Aorta (tissue), 5 donors: Measurements from ENCODE around the gene LRRFIP1. TPM values are rescaled to one million over a fixed set of nuclear protein-coding genes. Genes with fewer than 3 reads are reported as not detected.
"Not testable (repeated sequence)": the region's sequence is repeated elsewhere in the genome, so short reads cannot be mapped to it uniquely, and the experiment has no call there.

Experiments used
- ATAC-seq: fragments of 200-7000 bp; cut with Tn5 transposase; one replicate; pipeline ENCODE4 v1.9.1; 2022; ENCODE audit warnings: moderate library complexity; ENCODE audit not compliant: low FRiP score
- DNase-seq, 2 donors: peaks; one replicate each; pipeline ENCODE4 v3.0.0-alpha.2; 2020
- H3K27ac ChIP-seq, 2 donors: one replicate each; pipeline ENCODE4 v1.5.1; 2013; ENCODE audit warnings: low read length in 2 of 2, mild to moderate bottlenecking in 2 of 2, moderate library complexity in 2 of 2, control low read depth in 1 of 2, inconsistent platforms in 1 of 2, low read depth in 1 of 2
- H3K27me3 ChIP-seq, 2 donors: one replicate each; pipeline ENCODE4 v1.6.1; 2013; ENCODE audit warnings: control low read depth in 1 of 2, low read length in 1 of 2, mild to moderate bottlenecking in 1 of 2, moderate library complexity in 1 of 2; ENCODE audit not compliant: insufficient read depth in 2 of 2, control insufficient read depth in 1 of 2
- H3K36me3 ChIP-seq, 2 donors: one replicate each; pipeline ENCODE4 v1.6.1; 2013; ENCODE audit warnings: control low read depth in 1 of 2, low read length in 1 of 2, mild to moderate bottlenecking in 1 of 2; ENCODE audit not compliant: insufficient read depth in 2 of 2, control insufficient read depth in 1 of 2
- H3K4me1 ChIP-seq, 2 donors: one replicate each; pipeline ENCODE4 v1.6.1; 2013; ENCODE audit warnings: low read length in 2 of 2, control low read depth in 1 of 2, mild to moderate bottlenecking in 1 of 2, moderate library complexity in 1 of 2; ENCODE audit not compliant: insufficient read depth in 2 of 2, control insufficient read depth in 1 of 2
- H3K4me3 ChIP-seq, 2 donors: one replicate each; pipeline ENCODE4 v1.5.1; 2013; ENCODE audit warnings: low read length in 2 of 2, control low read depth in 1 of 2, mild to moderate bottlenecking in 1 of 2
- H3K9me3 ChIP-seq: one replicate; pipeline ENCODE4 v1.6.1; 2013; ENCODE audit warnings: mild to moderate bottlenecking, low read length; ENCODE audit not compliant: control insufficient read depth
- WGBS, 2 donors: extraction: QIAGEN DNeasy Blood & Tissue Kit; methylation state at CpG; one replicate each; pipeline ENCODE4 v1.1.7; 2013; 5-methylcytosine and 5-hydroxymethylcytosine counted together
- intact Hi-C, 2 donors: fragments of 100-400 bp; cut with DNase I; formaldehyde crosslinking; loops; one replicate each; pipeline versions ENCODE4 v1.14.2 to v1.15.0; 2022
- polyA plus RNA-seq, 2 donors: library from polyadenylated mRNA; stranded (reverse); fragments of 200-250 nt; gene quantifications; one replicate each; pipeline ENCODE4 v1.2.3, GENCODE V29; 2013
- total RNA-seq, 2 donors: library from RNA; stranded (reverse); fragmentation: NEBNext Ultra II Directional; extraction: Animal tissue kit (Norgen Biotek cat#: 25700); gene quantifications; one replicate each; pipeline ENCODE4 v1.2.1, GENCODE V29; 2021
- donor health status: healthy with polysubstance abuse.
- donor health status: Bipolar disorder and iron deficiency.
- donor health status: DM: no; HTN: no; CAD: no.
- donor health status: DM: no; HTN: no; CAD: no.
- donor health status: DM: yes; HTN: yes; CAD: no.

Gene LRRFIP1
- total and polyA plus RNA-seq, 4 donors, result 100 to 348 (median 169) TPM

DNA sequence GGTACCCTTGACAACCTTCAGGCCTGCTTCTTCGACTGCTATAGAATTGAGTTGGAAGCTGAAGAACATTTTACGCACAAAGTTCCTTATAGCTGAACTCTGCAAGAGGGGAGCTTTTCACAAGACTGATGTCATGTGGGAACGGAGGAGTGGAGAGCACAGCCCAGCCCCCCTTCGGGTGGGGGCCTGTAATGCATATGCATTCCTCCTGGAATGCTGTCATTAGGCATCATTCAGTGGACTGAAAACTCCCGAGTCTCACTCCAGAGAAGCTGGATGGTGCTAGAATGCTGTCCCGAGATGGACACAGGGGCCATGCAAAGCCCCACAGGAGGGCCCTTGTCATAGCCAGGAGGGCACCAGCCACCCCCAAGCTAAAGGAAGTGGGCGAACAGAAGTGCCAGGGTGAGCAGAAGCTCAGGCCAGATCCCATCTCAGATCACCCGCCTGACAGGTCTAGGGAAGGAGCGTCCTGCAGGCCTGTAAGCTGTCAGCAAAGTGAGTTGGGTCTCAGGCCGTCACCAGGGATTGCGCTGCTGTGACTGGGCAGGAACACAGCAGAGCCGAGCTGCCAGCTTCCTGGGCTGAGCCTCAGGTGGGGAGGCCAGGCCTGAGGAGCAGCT lies 127.3 kb downstream of the LRRFIP1 start:
- no peaks in the 10 kb centered on the region for H3K9me3 ChIP-seq
- H3K27ac ChIP-seq, result no peak overlapping the region
- no peak for ATAC-seq
- WGBS, 2 donors, result 81 to 82% methylated on average over 11 to 12 of the region's 12 CpGs
- H3K4me3 ChIP-seq, result no peak overlapping the region
- no peaks in the 10 kb centered on the region for H3K27me3 ChIP-seq
- H3K4me1 ChIP-seq, result no peaks in the 10 kb centered on the region
- intact Hi-C loops, result no loop called here
- DNase-seq, result no peak
- peaks cover 10 to 25% of the 10 kb centered on the region in 2 donors for H3K36me3 ChIP-seq

DNA sequence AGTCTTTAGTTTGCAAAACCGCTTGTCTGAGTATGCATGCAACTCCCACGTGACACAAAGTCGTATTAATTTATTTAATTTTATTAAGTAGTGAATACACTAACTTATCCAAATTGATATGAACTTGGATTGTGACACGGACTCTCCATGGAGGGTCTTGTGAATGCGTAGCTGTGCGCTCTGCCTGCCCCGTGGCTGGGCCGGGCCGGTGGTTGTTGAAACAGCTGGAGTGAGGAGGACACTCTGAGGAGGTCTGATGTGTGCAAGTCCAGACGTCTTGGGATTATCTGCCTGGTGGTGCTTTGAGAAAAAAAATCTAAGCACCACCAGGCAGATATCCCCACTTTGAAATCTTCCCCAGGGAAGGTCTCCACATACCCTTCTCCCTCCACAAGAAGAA lies 130.2 kb downstream of the LRRFIP1 start:
- H3K27me3 ChIP-seq, result no peaks in the 10 kb centered on the region
- 84 to 86% methylated on average over 10 of the region's 10 CpGs for WGBS, 2 donors
- no peaks in the 10 kb centered on the region for H3K9me3 ChIP-seq
- no peak for ATAC-seq
- intact Hi-C loops, result no loop called here
- H3K27ac ChIP-seq, result no peak overlapping the region
- H3K4me1 ChIP-seq, result no peaks in the 10 kb centered on the region
- no peak overlapping the region for H3K4me3 ChIP-seq
- H3K36me3 ChIP-seq, result peaks cover 10 to 21% of the 10 kb centered on the region in 2 donors
- DNase-seq, result no peak

DNA sequence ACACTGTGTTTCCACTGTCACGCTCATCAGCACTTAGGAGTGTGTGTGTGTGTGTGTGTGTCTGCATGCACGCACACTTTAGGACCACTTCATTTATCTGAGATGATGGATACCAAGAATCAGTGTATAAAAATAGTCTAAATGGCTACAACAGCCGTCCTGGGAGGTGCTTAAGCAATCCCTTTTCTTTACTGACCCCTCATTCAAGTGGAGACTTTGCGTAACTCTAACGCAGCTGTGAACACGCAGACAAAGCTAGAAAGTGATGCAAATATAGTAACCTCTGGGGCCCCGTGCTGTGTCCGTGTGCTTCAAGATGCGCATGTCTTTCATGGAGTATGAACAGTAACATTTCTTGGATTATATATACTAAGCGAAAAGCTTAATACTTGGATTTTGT lies 130.8 kb downstream of the LRRFIP1 start:
- H3K27me3 ChIP-seq, result no peaks in the 10 kb centered on the region
- no peaks in the 10 kb centered on the region for H3K9me3 ChIP-seq
- DNase-seq (peak in 1 of 2 donors; percentile 20), ATAC-seq (no peak)
- intact Hi-C loops, result no loop called here
- WGBS, 2 donors, result 88 to 89% methylated on average over 10 of the region's 10 CpGs
- H3K27ac ChIP-seq, result no peak overlapping the region
- H3K4me1 ChIP-seq, result no peaks in the 10 kb centered on the region
- H3K4me3 ChIP-seq, result no peak overlapping the region
- H3K36me3 ChIP-seq, result peaks cover 10 to 22% of the 10 kb centered on the region in 2 donors

DNA sequence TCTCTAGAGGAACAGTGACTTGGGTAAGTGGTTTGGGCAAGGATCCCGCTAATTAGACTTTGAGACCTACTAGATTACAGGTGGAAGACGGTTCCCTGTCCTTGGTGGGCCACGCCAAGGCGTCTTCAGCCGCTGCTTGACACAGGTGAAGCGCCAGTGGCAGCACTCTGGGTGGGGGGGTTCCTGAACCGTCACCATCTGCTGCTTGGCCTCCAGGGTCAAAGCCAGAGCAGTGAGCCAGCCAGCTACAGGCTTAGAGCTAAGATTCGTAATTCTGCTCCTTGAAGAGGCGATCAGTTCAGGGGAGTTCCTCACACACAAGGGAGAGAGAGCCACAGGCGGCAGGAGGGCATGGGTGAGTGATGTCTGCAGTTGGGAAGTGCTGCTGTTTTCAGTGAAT lies 131.8 kb downstream of the LRRFIP1 start:
- intact Hi-C loops, result no loop called here
- WGBS, 2 donors, result 85 to 92% methylated on average over 10 of the region's 10 CpGs
- no peaks in the 10 kb centered on the region for H3K27me3 ChIP-seq
- ATAC-seq (no peak), DNase-seq (peak in 1 of 2 donors; percentile 46)
- no peak overlapping the region for H3K27ac ChIP-seq
- no peaks in the 10 kb centered on the region for H3K9me3 ChIP-seq
- H3K4me3 ChIP-seq, result no peak overlapping the region
- H3K4me1 ChIP-seq, result no peaks in the 10 kb centered on the region
- peaks cover 10 to 22% of the 10 kb centered on the region in 2 donors for H3K36me3 ChIP-seq

DNA sequence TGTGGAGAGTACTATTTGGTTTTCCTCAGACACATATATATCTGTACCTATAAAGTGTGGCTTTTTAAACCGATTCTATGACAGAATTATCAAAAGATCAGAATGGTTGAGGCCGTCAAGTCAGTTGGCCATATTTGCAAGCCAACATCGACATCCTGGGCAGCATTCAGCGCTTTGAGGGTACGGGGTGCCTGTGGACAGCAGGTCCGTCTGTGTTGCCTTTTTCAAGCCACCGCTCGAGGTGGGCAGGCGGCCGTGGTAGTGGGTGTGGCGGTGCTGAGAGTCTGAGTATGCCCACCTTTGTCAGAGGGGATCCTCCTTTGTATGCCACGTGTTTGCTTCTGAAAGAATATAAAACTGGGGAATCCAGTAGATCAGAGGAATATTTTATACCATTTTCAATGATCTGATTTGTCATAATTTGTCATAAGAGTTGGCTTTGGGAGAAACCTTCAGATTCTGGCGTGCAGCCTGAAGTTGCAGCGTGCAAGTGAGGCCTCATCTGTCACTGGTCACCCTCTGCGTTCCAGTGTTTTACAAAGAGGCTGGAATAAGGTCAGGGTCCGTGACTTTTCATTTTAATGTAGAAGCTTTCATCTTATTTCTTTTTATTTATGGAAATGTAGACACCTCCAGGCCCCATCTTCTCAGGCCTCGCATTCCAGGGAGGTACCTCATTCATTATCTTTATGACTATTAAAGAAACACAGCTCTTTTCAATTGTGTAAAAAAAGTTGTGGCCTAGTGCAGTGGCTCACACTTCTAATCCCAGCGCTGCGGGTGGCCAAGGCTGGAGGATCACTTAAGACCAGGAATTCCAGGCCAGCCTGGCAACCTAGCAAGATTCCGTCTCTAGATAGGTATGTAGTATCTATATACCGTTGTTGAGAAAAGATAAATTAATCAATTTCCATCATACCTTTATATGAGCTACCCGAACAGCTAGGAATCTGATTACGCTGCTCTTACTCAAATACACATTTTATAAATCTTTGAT lies 133.4 kb downstream of the LRRFIP1 start:
- no peaks in the 10 kb centered on the region for H3K9me3 ChIP-seq
- intact Hi-C loops, result no loop called here

DNA sequence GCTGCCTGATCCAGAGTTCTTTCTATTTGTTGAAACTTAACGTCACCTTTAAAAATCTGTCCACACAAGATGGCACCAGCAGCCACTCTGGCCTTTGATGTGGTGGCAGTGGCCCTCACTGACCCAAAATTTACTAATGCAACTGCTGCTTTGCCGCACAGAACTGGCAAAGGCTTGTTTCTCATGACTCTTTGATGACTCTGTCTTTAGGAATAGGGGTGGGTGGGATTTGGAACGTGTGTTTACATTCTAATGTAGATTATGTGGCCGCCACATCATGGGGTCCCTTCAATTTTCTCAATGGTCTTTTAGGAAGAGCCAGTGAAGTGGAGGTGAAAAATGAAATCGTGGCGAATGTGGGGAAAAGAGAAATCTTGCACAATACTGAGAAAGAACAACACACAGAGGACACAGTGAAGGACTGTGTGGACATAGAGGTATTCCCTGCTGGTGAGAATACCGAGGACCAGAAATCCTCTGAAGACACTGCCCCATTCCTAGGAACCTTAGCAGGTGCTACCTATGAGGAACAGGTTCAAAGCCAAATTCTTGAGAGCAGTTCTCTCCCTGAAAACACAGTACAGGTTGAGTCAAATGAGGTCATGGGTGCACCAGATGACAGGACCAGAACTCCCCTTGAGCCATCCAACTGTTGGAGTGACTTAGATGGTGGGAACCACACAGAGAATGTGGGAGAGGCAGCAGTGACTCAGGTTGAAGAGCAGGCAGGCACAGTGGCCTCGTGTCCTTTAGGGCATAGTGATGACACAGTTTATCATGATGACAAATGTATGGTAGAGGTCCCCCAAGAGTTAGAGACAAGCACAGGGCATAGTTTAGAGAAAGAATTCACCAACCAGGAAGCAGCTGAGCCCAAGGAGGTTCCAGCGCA lies 135.2 kb downstream of the LRRFIP1 start:
- H3K36me3 ChIP-seq, result peaks cover 0 to 18% of the 10 kb centered on the region in 2 donors
- WGBS, 2 donors, result 91% methylated on average over 9 of the region's 9 CpGs
- DNase-seq, result peak in 1 of 2 donors; percentile 26
- H3K4me3 ChIP-seq, H3K27me3 ChIP-seq, intact Hi-C loops, H3K27ac ChIP-seq, ATAC-seq, H3K4me1 ChIP-seq, H3K9me3 ChIP-seq: not testable (repeated sequence)

More for the DNA sequence above, 133.4 kb downstream of the LRRFIP1 start:
- no peak overlapping the region for H3K4me3 ChIP-seq
- 93 to 95% methylated on average over 23 of the region's 23 CpGs for WGBS, 2 donors
- H3K36me3 ChIP-seq, result peaks cover 7 to 16% of the 10 kb centered on the region in 2 donors
- peaks cover 0 to 1% of the 10 kb centered on the region in 2 donors for H3K4me1 ChIP-seq
- ATAC-seq, result no peak
- peak in 1 of 2 donors; percentile 55 for DNase-seq
- no peak overlapping the region for H3K27ac ChIP-seq
- no peaks in the 10 kb centered on the region for H3K27me3 ChIP-seq

DNA sequence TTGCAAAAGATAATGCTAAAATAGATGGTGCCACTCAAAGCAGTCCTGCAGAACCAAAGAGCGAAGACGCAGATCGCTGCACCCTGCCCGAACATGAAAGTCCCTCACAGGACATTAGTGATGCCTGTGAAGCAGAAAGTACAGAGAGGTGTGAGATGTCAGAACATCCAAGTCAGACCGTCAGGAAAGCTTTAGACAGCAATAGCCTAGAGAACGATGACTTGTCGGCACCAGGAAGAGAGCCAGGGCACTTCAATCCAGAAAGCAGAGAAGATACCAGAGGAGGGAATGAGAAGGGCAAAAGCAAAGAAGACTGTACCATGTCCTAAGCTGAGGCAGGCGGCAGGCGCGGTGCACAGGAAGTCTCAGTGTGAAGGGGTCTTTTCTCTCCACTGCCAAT lies 136.4 kb downstream of the LRRFIP1 start:
- H3K36me3 ChIP-seq, result peaks cover 0 to 11% of the 10 kb centered on the region in 2 donors
- no peaks in the 10 kb centered on the region for H3K27me3 ChIP-seq
- no peak overlapping the region for H3K4me3 ChIP-seq
- peak in 1 of 2 donors; percentile 50 for DNase-seq
- peaks cover 0 to 7% of the 10 kb centered on the region in 2 donors for H3K4me1 ChIP-seq
- no peaks in the 10 kb centered on the region for H3K9me3 ChIP-seq
- WGBS, 2 donors, result 86 to 88% methylated on average over 10 of the region's 10 CpGs
- intact Hi-C loops, result no loop called here
- no peak for ATAC-seq
- H3K27ac ChIP-seq, result no peak overlapping the region

DNA sequence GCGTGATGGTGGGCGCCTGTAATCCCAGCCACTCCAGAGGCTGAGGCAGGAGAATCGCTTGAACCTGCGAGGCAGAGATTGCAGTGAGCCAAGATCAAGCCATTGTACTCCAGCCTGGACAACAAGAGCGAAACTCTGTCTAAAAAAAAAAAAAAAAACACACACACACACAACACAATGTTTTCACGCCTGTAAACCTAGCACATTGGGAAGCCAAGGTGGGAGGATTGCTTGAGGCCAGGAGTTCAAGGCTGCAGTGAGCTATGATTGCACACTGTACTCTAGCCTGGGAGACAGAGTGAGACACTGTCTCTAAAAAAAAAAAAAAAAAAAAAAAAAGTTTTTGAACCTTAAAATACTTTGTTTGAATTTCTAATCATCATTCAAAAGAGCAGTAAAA lies 137.7 kb downstream of the LRRFIP1 start:
- ATAC-seq, H3K9me3 ChIP-seq, H3K36me3 ChIP-seq, intact Hi-C loops, H3K4me1 ChIP-seq, H3K27me3 ChIP-seq, DNase-seq, H3K4me3 ChIP-seq, H3K27ac ChIP-seq: not testable (repeated sequence)
- WGBS, 2 donors, result 95 to 96% methylated on average over 6 of the region's 6 CpGs
